K562 (cell line): Measurements from ENCODE around the gene ANO8. TPM values are rescaled to one million over a fixed set of nuclear protein-coding genes. Genes with fewer than 3 reads are reported as not detected.

Experiments used
- CLOCK ChIP-seq: fragments of 250-450 bp; sonication (Bioruptor Pico); IDR thresholded peaks from 2 replicates; pipeline ENCODE4 v1.4.0; 2020; ENCODE audit warnings: mild to moderate bottlenecking, moderate library complexity, borderline replicate concordance
- CREB1 ChIP-seq, 2 experiments: sonication (generic) in 1 of 2; formaldehyde crosslinking in 1 of 2; IDR thresholded peaks; 2 replicates each; pipeline versions ENCODE4 v1.6.1 to v1.8.0; 2012 to 2022; ENCODE audit warnings: inconsistent platforms in 1 of 2, mild to moderate bottlenecking in 1 of 2, missing genetic modification reagents in 1 of 2, moderate library complexity in 1 of 2
- ERF ChIP-seq: fragments of 450-650 bp; formaldehyde crosslinking; IDR thresholded peaks from 2 replicates; pipeline ENCODE4 v1.4.0; 2020; ENCODE audit warnings: mild to moderate bottlenecking, mixed read lengths
- ESRRA ChIP-seq: fragments of 450-650 bp; IDR thresholded peaks from 2 replicates; pipeline ENCODE4 v1.6.1; 2014; ENCODE audit warnings: low read depth, mild to moderate bottlenecking, moderate library complexity, borderline replicate concordance
- EWSR1 ChIP-seq: fragments of 450-650 bp; IDR thresholded peaks from 2 replicates; pipeline ENCODE4 v1.6.1; 2018; ENCODE audit warnings: borderline replicate concordance, mild to moderate bottlenecking, low read depth, moderate library complexity; ENCODE audit not compliant: partially characterized antibody
- FOXJ3 ChIP-seq: sonication (generic); formaldehyde crosslinking; IDR thresholded peaks from 2 replicates; pipeline ENCODE4 v1.4.0; 2020; ENCODE audit warnings: mild to moderate bottlenecking, missing genetic modification reagents
- FOXM1 ChIP-seq, 2 experiments: fragments of 450-650 bp in 1 of 2; sonication (generic) in 1 of 2; formaldehyde crosslinking in 1 of 2; IDR thresholded peaks; 2 replicates each; pipeline versions ENCODE4 v1.6.1 to v1.9.0; 2017 to 2022; ENCODE audit warnings: low read depth in 2 of 2, mild to moderate bottlenecking in 2 of 2, missing genetic modification reagents in 1 of 2, moderate library complexity in 1 of 2
- HMG20B ChIP-seq: fragments of 250-450 bp; sonication (Bioruptor Pico); IDR thresholded peaks from 2 replicates; pipeline ENCODE4 v1.5.0; 2021; ENCODE audit warnings: mild to moderate bottlenecking
- HOXB6 ChIP-seq: fragments of 250-450 bp; sonication (Bioruptor Pico); IDR thresholded peaks from 2 replicates; pipeline ENCODE4 v1.5.1; 2022; ENCODE audit warnings: mild to moderate bottlenecking, borderline replicate concordance
- IRF2 ChIP-seq: sonication (generic); formaldehyde crosslinking; IDR thresholded peaks from 2 replicates; pipeline ENCODE4 v1.8.1; 2022; ENCODE audit warnings: mild to moderate bottlenecking, missing genetic modification reagents
- KAT7 ChIP-seq: sonication (generic); formaldehyde crosslinking; IDR thresholded peaks from 2 replicates; pipeline ENCODE4 v1.8.0; 2022; ENCODE audit warnings: missing genetic modification reagents, mild to moderate bottlenecking, borderline replicate concordance
- NCOA1 ChIP-seq: fragments of 450-650 bp; IDR thresholded peaks from 2 replicates; pipeline ENCODE4 v1.6.1; 2016; ENCODE audit warnings: low read depth
- POU5F1 ChIP-seq: fragments of 150-350 bp; IDR thresholded peaks from 2 replicates; pipeline ENCODE4 v1.6.1; 2014; ENCODE audit warnings: borderline replicate concordance, low read length, low read depth, mild to moderate bottlenecking; ENCODE audit not compliant: partially characterized antibody
- SMC3 ChIP-seq: conservative IDR thresholded peaks from 2 replicates; pipeline ENCODE4 v1.6.1; 2011; ENCODE audit warnings: low read depth, low read length, improper control_type of control experiment; ENCODE audit not compliant: insufficient read depth
- TCF7 ChIP-seq: sonication (generic); IDR thresholded peaks from 2 replicates; pipeline ENCODE4 v1.6.1; 2016; ENCODE audit warnings: antibody characterized with exemption, borderline replicate concordance
- XRCC5 ChIP-seq: fragments of 200-400 bp; formaldehyde crosslinking; IDR thresholded peaks from 2 replicates; pipeline ENCODE4 v1.6.1; 2017; ENCODE audit warnings: low read depth, mild to moderate bottlenecking, low read length
- ZNF77 ChIP-seq: fragments of 250-450 bp; sonication (Bioruptor Pico); IDR thresholded peaks from 2 replicates; pipeline ENCODE4 v1.5.0; 2020
- ZNF79 ChIP-seq: fragments of 250-450 bp; sonication (Bioruptor Pico); IDR thresholded peaks from 2 replicates; pipeline ENCODE4 v1.4.0; 2020; ENCODE audit warnings: low read depth, mild to moderate bottlenecking, moderate library complexity
- polyA plus RNA-seq, 8 experiments: library from polyadenylated mRNA; depleted of rRNA in 4 of 8; stranded (reverse) in 5 of 8; unstranded in 3 of 8; fragments of >200 nt; fragmentation: Nextera tagmentation in 2 of 8; fragmentation: Illumina TruSeq in 1 of 8; extraction: Ambion mirVana in 2 of 8; extraction: Trizol in 1 of 8; gene quantifications; 2 replicates each; pipeline versions ENCODE4 v1.2.1 to v1.2.3, GENCODE V29; 2011 to 2014; ENCODE audit warnings: inconsistent platforms in 1 of 8, missing spikeins in 1 of 8
- total RNA-seq, 7 experiments: library from RNA; depleted of rRNA in 6 of 7; stranded (reverse); fragments of >200 nt in 6 of 7; fragmentation: Illumina TruSeq in 2 of 7; extraction: Trizol in 2 of 7; gene quantifications; 2 replicates each; pipeline versions ENCODE4 v1.2.1 to v1.2.3, GENCODE V29; 2011 to 2021; ENCODE audit warnings: low replicate concordance in 1 of 7
- TF ChIP-seq, protein P1 (sequence below): fragments of 250-450 bp; sonication (Bioruptor Pico); IDR thresholded peaks from 2 replicates; pipeline ENCODE4 v1.5.0; 2020; ENCODE audit warnings: mild to moderate bottlenecking
- TF ChIP-seq, protein P2 (sequence below): sonication (generic); formaldehyde crosslinking; IDR thresholded peaks from 2 replicates; pipeline ENCODE4 v1.8.0; 2022; ENCODE audit warnings: missing genetic modification reagents, mild to moderate bottlenecking, borderline replicate concordance
- TF ChIP-seq, protein P3 (sequence below): fragments of 250-450 bp; sonication (Bioruptor Pico); IDR thresholded peaks from 2 replicates; pipeline ENCODE4 v1.5.0; 2021

Gene ANO8
- total and polyA plus RNA-seq, 9 of the 15 experiments (the other 6 are each of a cell fraction or from before 2014, with no cell fraction given): 0.07 to 7.6 (median 2.3) TPM; not detected in 1

DNA sequence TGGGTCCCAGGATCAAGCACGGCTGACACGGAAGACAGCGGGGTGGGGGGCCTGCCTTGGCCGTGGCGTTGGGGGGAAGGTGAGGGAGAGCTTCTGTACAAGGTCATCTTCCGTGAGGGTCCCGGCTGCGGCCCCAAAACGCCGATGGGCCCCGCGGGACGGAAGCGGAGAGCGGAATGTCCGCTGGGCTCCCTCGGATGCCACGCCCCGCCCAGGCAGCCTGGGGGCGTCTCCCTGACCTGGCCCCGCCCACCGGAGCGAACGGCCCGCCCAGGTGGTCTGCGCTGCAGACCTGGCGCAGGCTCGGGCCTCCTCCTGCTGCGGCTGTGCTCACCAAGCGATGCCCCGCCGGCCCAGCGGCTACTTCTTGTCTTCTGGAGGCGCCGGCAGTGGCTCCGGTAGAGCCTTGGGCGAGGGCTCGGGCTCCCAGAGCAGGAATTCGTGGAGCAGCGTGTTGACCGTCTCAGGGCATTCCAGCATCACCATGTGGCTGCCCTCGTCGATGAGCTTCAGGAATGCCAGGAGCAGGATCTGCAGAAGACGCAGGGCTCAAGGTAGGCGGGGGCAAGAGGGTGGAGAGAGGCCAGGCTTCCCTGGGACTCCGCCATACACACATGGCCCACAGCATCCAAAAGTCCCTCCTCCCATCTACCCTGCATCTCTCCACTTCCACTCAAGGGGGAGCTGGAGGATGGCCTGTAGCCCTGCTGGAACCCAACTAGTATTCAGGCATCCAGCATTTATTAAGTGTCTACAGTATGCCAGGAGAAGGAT, 42.2 kb downstream of the ANO8 start (continued):
- TF ChIP-seq FOXM1 (IDR thresholded peaks at IDR 0.05; ENCODE audit: low read depth) (peak; percentile 30; the same call in 1 of the 2 replicates), FOXM1 (CRISPR knock-in tag; IDR thresholded peaks at IDR 0.05; ENCODE audit: low read depth) (peak; percentile 88; the same call in 1 of the 2 replicates), SMC3 (peak; percentile 69), TCF7 (no peak), ESRRA (no peak; the same call in none of the 2 replicates), POU5F1 (no peak), NCOA1 (0 out of 2 replicates have a peak, but pooled peaks have one; percentile 49), CREB1 (IDR thresholded peaks at IDR 0.05) (no peak), CREB1 (CRISPR knock-in tag; IDR thresholded peaks at IDR 0.05) (peak; percentile 50; the same call in 1 of the 2 replicates), CLOCK (no peak), HMG20B (CRISPR knock-in tag) (no peak), EWSR1 (no peak), KAT7 (CRISPR knock-in tag) (no peak), HOXB6 (no peak), ZNF79 (CRISPR knock-in tag) (no peak), IRF2 (no peak), XRCC5 (no peak), FOXJ3 (CRISPR knock-in tag) (no peak), ZNF77 (no peak), ERF (CRISPR knock-in tag) (no peak)
- TF ChIP-seq, protein P1, sequence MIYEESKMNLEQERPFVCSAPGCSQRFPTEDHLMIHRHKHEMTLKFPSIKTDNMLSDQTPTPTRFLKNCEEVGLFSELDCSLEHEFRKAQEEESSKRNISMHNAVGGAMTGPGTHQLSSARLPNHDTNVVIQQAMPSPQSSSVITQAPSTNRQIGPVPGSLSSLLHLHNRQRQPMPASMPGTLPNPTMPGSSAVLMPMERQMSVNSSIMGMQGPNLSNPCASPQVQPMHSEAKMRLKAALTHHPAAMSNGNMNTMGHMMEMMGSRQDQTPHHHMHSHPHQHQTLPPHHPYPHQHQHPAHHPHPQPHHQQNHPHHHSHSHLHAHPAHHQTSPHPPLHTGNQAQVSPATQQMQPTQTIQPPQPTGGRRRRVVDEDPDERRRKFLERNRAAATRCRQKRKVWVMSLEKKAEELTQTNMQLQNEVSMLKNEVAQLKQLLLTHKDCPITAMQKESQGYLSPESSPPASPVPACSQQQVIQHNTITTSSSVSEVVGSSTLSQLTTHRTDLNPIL (CRISPR knock-in tag): no peak
- TF ChIP-seq, protein P2, sequence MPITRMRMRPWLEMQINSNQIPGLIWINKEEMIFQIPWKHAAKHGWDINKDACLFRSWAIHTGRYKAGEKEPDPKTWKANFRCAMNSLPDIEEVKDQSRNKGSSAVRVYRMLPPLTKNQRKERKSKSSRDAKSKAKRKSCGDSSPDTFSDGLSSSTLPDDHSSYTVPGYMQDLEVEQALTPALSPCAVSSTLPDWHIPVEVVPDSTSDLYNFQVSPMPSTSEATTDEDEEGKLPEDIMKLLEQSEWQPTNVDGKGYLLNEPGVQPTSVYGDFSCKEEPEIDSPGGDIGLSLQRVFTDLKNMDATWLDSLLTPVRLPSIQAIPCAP: no peak
- TF ChIP-seq, protein P3, sequence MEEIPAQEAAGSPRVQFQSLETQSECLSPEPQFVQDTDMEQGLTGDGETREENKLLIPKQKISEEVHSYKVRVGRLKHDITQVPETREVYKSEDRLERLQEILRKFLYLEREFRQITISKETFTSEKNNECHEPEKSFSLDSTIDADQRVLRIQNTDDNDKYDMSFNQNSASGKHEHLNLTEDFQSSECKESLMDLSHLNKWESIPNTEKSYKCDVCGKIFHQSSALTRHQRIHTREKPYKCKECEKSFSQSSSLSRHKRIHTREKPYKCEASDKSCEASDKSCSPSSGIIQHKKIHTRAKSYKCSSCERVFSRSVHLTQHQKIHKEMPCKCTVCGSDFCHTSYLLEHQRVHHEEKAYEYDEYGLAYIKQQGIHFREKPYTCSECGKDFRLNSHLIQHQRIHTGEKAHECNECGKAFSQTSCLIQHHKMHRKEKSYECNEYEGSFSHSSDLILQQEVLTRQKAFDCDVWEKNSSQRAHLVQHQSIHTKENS: no peak
